Endothelial cell (in vitro differentiated cells): ENCODE measurements around the gene LRRC71. TPM values are rescaled to one million over a fixed set of nuclear protein-coding genes. Genes with fewer than 3 reads are reported as not detected.

Experiments
- DNase-seq: peaks from one replicate; pipeline ENCODE4 v3.0.0; 2021; ENCODE audit warnings: low spot score
- H3K27ac Mint-ChIP-seq: one replicate; pipeline ENCODE4 v1.8.0; 2021; ENCODE audit warnings: mixed read lengths, inconsistent platforms; ENCODE audit not compliant: unreplicated experiment
- H3K27me3 Mint-ChIP-seq: one replicate; pipeline ENCODE4 v1.8.0; 2021; ENCODE audit warnings: mild to moderate bottlenecking, moderate library complexity, mixed read lengths, inconsistent platforms; ENCODE audit not compliant: unreplicated experiment
- H3K36me3 Mint-ChIP-seq: one replicate; pipeline ENCODE4 v1.8.0; 2021; ENCODE audit warnings: mild to moderate bottlenecking, low read depth, mixed read lengths, inconsistent platforms; ENCODE audit not compliant: unreplicated experiment
- H3K4me1 Mint-ChIP-seq: one replicate; pipeline ENCODE4 v1.8.0; 2021; ENCODE audit warnings: mild to moderate bottlenecking, mixed read lengths, inconsistent platforms; ENCODE audit not compliant: unreplicated experiment
- H3K4me3 Mint-ChIP-seq: one replicate; pipeline ENCODE4 v1.8.0; 2021; ENCODE audit warnings: mild to moderate bottlenecking, mixed read lengths, inconsistent platforms; ENCODE audit not compliant: unreplicated experiment
- H3K9me3 Mint-ChIP-seq: one replicate; pipeline ENCODE4 v1.8.0; 2021; ENCODE audit warnings: mixed read lengths, inconsistent platforms; ENCODE audit not compliant: unreplicated experiment
- total RNA-seq: library from RNA; stranded (reverse); fragmentation: NEBNext Ultra II Directional; extraction: Animal tissue kit (Norgen Biotek cat#: 25700); gene quantifications from one replicate; pipeline ENCODE4 v1.2.1, GENCODE V29; 2021; ENCODE audit not compliant: unreplicated experiment
- TF ChIP-seq, protein P1 (sequence below): fragments of 200-600 bp; sonication (generic); IDR thresholded peaks from one replicate; pipeline ENCODE4 v1.5.0; 2021; ENCODE audit warnings: antibody characterized with exemption; ENCODE audit not compliant: unreplicated experiment

Gene LRRC71
- total RNA-seq, 1 donor from 2014 or later: 0.95 TPM

DNA sequence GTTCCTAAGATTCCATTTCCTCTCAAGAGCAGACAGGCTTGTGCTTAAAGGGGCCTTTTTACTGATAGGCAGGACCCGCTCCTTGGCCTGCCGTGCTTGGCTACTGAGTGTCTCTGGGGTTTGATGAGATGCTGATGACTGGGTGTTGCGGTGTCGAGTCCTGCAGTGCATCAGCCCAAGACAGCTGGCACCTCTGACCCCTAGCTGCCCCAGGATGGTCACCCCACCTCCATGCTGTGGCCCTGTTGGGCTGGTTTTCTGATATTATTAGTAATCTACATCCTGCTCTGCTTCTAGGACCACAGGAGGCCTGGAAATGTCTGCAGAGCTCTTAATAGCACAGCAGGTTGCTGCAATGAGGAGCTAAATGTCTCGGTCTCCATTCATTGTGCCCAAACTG is 28.7 kb downstream of the LRRC71 start:
- H3K27me3 Mint-ChIP-seq: peaks cover 12% of the 10 kb centered on the region
- H3K27ac Mint-ChIP-seq: no peak overlapping the region
- H3K4me1 Mint-ChIP-seq: peaks cover 3% of the 10 kb centered on the region
- H3K9me3 Mint-ChIP-seq: no peaks in the 10 kb centered on the region
- DNase-seq: no peak
- TF ChIP-seq, protein P1, sequence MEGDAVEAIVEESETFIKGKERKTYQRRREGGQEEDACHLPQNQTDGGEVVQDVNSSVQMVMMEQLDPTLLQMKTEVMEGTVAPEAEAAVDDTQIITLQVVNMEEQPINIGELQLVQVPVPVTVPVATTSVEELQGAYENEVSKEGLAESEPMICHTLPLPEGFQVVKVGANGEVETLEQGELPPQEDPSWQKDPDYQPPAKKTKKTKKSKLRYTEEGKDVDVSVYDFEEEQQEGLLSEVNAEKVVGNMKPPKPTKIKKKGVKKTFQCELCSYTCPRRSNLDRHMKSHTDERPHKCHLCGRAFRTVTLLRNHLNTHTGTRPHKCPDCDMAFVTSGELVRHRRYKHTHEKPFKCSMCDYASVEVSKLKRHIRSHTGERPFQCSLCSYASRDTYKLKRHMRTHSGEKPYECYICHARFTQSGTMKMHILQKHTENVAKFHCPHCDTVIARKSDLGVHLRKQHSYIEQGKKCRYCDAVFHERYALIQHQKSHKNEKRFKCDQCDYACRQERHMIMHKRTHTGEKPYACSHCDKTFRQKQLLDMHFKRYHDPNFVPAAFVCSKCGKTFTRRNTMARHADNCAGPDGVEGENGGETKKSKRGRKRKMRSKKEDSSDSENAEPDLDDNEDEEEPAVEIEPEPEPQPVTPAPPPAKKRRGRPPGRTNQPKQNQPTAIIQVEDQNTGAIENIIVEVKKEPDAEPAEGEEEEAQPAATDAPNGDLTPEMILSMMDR: no peak
- peaks cover 49% of the 10 kb centered on the region for H3K36me3 Mint-ChIP-seq
- no peak overlapping the region for H3K4me3 Mint-ChIP-seq

DNA sequence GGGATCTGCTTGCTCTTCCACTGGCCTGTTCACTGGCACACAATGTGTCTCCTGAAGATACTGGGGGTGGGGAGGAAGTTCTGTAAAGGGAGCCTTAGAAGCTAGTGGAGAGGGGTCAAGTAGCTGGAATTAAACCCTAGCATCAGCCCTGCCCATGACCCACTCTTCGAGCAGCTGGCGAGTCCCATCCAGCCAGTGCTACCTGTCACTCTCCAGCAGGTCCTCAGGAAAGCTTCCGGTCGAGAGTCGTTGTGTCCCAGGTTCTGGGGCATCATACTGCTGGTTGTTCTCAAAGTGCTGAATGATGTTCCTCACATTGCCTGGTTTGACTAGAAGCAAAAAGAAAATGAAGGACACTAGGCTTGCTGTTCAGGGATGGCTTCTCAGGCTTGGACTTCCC is 30.9 kb downstream of the LRRC71 start:
- peaks cover 3% of the 10 kb centered on the region for H3K4me1 Mint-ChIP-seq
- no peaks in the 10 kb centered on the region for H3K9me3 Mint-ChIP-seq
- peaks cover 9% of the 10 kb centered on the region for H3K27me3 Mint-ChIP-seq
- H3K36me3 Mint-ChIP-seq: peaks cover 44% of the 10 kb centered on the region
- H3K27ac Mint-ChIP-seq: peak overlapping the region; percentile 2
- DNase-seq: no peak
- TF ChIP-seq, protein P1: no peak
- H3K4me3 Mint-ChIP-seq: peak overlapping the region; percentile 7

DNA sequence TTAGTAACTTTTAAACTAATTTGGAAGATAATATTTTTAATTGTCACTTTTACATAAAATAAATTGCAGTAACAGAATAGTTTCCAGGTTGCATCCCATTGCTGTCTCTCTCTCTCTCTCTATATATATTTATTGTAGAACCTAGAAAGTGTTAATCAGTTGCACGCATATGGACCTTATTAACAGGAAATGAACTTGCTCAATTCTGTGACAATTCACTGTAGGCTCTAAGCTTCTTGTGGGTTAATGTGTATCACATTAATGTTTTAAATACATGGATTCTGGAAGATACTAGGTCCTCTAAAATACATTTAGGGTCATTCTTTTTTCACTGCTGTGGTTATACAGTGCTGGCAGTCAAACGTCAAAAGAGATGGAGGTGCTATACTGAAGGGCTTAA is 33.1 kb downstream of the LRRC71 start:
- no peak for DNase-seq
- Mint-ChIP-seq H3K9me3 (no peaks in the 10 kb centered on the region), H3K4me3 (no peak overlapping the region), H3K36me3 (peaks cover 51% of the 10 kb centered on the region), H3K27me3 (peaks cover 9% of the 10 kb centered on the region), H3K27ac (no peak overlapping the region), H3K4me1 (peaks cover 8% of the 10 kb centered on the region)
- TF ChIP-seq, protein P1: no peak

DNA sequence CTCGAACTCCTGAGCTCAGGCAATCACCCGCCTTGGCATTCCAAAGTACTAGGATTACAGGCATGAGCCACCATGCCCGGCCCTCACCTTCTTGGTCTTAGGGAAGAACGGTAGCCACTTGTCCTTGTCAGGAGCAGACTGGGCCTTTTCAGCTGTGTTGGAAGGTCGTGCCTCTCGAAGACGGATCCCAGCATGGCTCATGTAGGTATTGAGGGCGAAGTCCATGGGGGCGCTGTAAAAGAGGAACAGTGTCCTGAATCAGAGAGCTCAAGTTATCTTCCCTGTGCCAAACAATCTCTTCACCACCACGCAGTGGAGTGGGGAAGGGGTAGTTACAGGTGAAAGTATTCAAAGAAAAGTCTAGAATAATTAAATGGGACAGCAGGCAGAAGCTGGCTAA is 35.9 kb downstream of the LRRC71 start:
- TF ChIP-seq, protein P1: no peak
- Mint-ChIP-seq H3K9me3 (no peaks in the 10 kb centered on the region), H3K36me3 (peaks cover 62% of the 10 kb centered on the region), H3K27ac (no peak overlapping the region), H3K27me3 (peaks cover 11% of the 10 kb centered on the region), H3K4me1 (peaks cover 21% of the 10 kb centered on the region), H3K4me3 (no peak overlapping the region)
- DNase-seq: no peak

DNA sequence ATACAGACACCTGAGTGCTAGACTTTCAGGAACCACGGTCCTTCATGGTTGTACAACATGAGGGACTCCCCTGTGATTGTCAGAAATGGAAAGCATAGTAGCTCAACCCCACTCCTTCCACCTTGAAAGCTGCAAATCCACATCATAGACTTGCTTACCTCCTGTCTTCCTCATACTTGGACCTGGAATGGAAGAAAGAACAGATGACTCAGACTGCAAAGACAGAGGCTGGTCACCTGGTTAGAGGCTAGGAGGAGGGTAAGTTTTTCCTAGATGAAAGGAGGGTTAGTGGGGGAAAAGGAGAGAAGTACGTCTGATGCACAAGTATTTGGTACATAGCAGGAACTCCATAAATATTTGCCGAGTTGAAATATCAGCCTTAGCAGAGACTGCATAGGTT is 37.2 kb downstream of the LRRC71 start:
- no peaks in the 10 kb centered on the region for H3K9me3 Mint-ChIP-seq
- peaks cover 63% of the 10 kb centered on the region for H3K36me3 Mint-ChIP-seq

More for the DNA sequence above, 37.2 kb downstream of the LRRC71 start:
- peaks cover 20% of the 10 kb centered on the region for H3K4me1 Mint-ChIP-seq
- no peak overlapping the region for H3K4me3 Mint-ChIP-seq
- TF ChIP-seq, protein P1: no peak
- H3K27ac Mint-ChIP-seq: no peak overlapping the region
- DNase-seq: no peak
- H3K27me3 Mint-ChIP-seq: peaks cover 11% of the 10 kb centered on the region
